HUES48 (cell line): ENCODE measurements around the gene PLD6.
"Not testable (repeated sequence)": the region's sequence is repeated elsewhere in the genome, so short reads cannot be mapped to it uniquely, and the experiment has no call there.

Experiments used
- H3K27ac ChIP-seq: one replicate; pipeline ENCODE4 v1.7.0; 2013; ENCODE audit warnings: low read depth, low read length, inconsistent platforms
- H3K27me3 ChIP-seq: 2 replicates; pipeline ENCODE4 v1.6.1; 2013; ENCODE audit warnings: mild to moderate bottlenecking, low read length; ENCODE audit not compliant: control insufficient read depth, insufficient read depth
- H3K36me3 ChIP-seq: 2 replicates; pipeline ENCODE4 v1.6.1; 2013; ENCODE audit warnings: low read length; ENCODE audit not compliant: control insufficient read depth, insufficient read depth
- H3K4me1 ChIP-seq: 2 replicates; pipeline ENCODE4 v1.6.1; 2013; ENCODE audit warnings: mild to moderate bottlenecking, low read length; ENCODE audit not compliant: control insufficient read depth, insufficient read depth
- H3K4me3 ChIP-seq: 2 replicates; pipeline ENCODE4 v1.5.1; 2013; ENCODE audit warnings: mild to moderate bottlenecking, low read depth, low read length
- H3K9ac ChIP-seq: 2 replicates; pipeline ENCODE4 v1.6.1; 2013; ENCODE audit warnings: mild to moderate bottlenecking, low read depth, low read length, moderate library complexity
- H3K9me3 ChIP-seq: 2 replicates; pipeline ENCODE4 v1.6.1; 2013; ENCODE audit warnings: low read length; ENCODE audit not compliant: control insufficient read depth, insufficient read depth

PLD6 gene

DNA sequence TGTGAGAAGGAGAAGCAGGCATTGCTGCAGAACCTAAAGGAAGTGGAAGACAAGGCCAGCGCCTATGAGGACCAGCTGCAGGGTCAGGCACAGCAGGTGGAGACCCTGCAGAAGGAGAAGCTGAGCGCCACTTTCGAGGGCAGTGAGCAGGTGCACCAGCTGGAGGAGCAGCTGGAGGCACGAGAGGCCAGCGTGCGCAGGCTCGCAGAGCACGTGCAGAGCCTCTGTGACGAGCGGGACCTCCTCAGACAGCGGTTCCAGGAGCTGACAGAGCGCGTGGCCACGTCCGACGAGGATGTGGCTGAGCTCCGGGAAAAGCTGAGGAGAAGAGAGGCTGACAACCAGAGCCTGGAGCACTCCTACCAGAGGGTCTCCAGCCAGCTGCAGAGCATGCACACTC lies 41.5 kb downstream of the PLD6 start:
- no peak overlapping the region for H3K4me3 ChIP-seq
- H3K27ac ChIP-seq, result no peak overlapping the region
- H3K36me3 ChIP-seq, result peaks cover 72% of the 10 kb centered on the region

DNA sequence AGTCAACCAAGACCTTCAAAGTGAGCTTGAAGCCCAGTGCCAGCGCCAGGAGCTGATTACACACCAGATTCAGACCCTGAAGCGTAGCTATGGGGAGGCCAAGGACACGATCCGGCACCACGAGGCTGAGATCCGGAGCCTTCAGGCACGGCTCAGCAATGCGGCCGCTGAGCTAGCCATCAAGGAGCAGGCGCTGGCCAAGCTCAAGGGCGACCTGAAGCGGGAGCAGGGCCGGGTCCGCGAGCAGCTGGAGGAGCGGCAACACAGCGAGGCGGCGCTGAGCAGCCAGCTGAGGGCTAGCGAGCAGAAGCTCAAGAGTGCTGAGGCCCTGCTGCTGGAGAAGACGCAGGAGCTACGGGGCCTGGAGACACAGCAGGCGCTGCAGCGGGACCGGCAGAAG lies 42.0 kb downstream of the PLD6 start:
- peaks cover 78% of the 10 kb centered on the region for H3K36me3 ChIP-seq
- H3K4me3 ChIP-seq, result no peak overlapping the region
- H3K4me1 ChIP-seq, result no peaks in the 10 kb centered on the region
- H3K9me3 ChIP-seq, result no peaks in the 10 kb centered on the region
- H3K27ac ChIP-seq, result no peak overlapping the region
- no peak overlapping the region for H3K9ac ChIP-seq
- no peaks in the 10 kb centered on the region for H3K27me3 ChIP-seq

More for the DNA sequence above, 41.5 kb downstream of the PLD6 start:
- Histone ChIP-seq H3K4me1 (no peaks in the 10 kb centered on the region), H3K9me3 (no peaks in the 10 kb centered on the region), H3K27me3 (no peaks in the 10 kb centered on the region), H3K9ac (no peak overlapping the region)

DNA sequence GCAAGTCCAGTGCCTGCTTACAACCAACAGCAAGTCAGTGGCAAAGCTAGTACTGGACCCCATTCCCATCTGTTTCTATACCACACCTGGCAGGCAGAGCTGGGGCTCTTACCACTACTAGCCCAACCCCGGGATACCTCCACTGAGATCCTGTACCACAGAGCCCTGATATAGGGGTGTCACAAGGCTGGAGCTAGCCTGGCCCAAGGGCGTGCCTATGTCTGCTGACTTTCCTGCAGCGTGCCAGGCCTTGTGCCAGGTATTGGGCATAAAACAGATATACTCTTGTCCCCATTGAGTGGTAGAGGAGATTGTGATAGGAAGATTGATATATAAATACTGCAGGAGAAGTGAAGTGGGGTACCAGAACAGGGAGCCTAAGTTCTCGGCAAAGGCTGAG lies 44.4 kb downstream of the PLD6 start:
- Histone ChIP-seq H3K9ac (no peak overlapping the region), H3K27ac (no peak overlapping the region), H3K27me3 (no peaks in the 10 kb centered on the region), H3K9me3 (no peaks in the 10 kb centered on the region), H3K4me1 (no peaks in the 10 kb centered on the region), H3K36me3 (peaks cover 83% of the 10 kb centered on the region), H3K4me3 (no peak overlapping the region)

DNA sequence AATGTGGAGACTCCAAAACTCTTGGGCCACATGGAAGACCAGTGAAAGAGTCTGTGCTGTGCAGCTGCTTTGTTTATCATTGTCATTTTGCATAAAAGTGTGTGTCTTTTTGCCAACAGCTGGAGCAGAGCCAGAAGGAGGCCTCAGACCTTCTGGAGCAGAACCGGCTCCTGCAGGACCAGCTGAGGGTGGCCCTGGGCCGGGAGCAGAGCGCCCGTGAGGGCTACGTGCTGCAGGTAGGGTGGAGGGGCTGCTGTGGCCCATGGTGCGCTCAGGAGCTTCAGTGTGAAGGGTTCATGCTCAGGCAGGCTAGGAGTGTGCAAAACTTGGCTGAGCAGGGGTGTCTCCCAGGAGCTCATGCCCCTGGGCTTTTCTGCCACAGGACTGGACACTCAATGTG lies 45.0 kb downstream of the PLD6 start:
- no peak overlapping the region for H3K4me3 ChIP-seq
- no peaks in the 10 kb centered on the region for H3K27me3 ChIP-seq
- no peak overlapping the region for H3K27ac ChIP-seq
- no peaks in the 10 kb centered on the region for H3K9me3 ChIP-seq
- H3K36me3 ChIP-seq, result peaks cover 83% of the 10 kb centered on the region
- H3K4me1 ChIP-seq, result no peaks in the 10 kb centered on the region
- no peak overlapping the region for H3K9ac ChIP-seq

DNA sequence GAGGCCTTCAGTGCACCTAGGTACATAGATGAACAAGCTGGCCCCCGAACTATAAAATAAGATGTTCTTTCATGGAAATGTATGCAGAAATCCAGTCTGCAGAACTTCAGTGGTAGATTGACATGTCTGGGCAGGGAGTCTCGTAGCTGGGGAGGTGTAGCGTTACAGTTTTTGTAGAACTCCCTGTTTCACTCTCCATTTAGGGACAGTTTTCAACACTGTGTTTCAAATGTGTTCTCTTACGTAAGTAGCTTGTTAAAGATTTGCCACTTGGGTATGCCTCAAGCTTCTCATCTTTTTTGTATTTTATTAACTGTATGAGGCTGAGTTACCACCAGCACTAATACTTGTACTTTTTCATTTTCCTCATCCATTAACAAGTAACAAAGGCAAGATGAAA lies 46.6 kb downstream of the PLD6 start:
- Histone ChIP-seq H3K9me3 (no peaks in the 10 kb centered on the region), H3K27me3 (no peaks in the 10 kb centered on the region), H3K4me1 (no peaks in the 10 kb centered on the region), H3K27ac (no peak overlapping the region), H3K4me3 (no peak overlapping the region), H3K36me3 (peaks cover 83% of the 10 kb centered on the region), H3K9ac (no peak overlapping the region)

DNA sequence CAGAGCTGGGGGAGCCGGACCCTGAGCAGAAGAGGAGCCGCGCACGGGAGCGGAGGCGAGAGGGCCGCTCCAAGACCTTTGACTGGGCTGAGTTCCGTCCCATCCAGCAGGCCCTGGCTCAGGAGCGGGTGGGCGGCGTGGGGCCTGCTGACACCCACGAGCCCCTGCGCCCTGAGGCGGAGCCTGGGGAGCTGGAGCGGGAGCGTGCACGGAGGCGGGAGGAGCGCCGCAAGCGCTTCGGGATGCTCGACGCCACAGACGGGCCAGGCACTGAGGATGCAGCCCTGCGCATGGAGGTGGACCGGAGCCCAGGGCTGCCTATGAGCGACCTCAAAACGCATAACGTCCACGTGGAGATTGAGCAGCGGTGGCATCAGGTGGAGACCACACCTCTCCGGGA lies 47.6 kb downstream of the PLD6 start:
- H3K4me3 ChIP-seq, H3K27ac ChIP-seq, H3K27me3 ChIP-seq, H3K9me3 ChIP-seq, H3K4me1 ChIP-seq, H3K9ac ChIP-seq: not testable (repeated sequence)
- H3K36me3 ChIP-seq, result peaks cover 86% of the 10 kb centered on the region

DNA sequence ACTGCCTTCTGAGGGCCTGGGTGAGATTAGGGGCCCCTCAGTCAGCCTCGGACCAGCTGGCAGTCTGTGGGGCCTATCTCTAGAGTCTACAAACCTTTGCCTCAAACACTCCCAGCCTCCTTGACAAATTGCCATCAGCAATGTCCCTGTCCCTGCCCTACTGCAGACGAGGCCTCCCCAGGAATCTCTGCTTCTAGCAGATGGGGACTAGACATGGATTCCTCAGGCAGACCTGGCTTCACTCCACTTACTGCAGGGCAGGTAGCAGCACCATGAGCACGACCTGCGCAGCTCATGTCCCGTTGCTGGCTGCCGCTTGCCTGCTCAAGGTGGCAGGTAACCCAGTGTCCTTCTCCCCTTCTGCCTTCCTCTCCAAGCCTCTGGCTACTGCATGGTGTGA lies 49.1 kb downstream of the PLD6 start:
- H3K36me3 ChIP-seq, result peaks cover 83% of the 10 kb centered on the region
- H3K27me3 ChIP-seq, result no peaks in the 10 kb centered on the region
- no peaks in the 10 kb centered on the region for H3K9me3 ChIP-seq
- no peaks in the 10 kb centered on the region for H3K4me1 ChIP-seq
- H3K4me3 ChIP-seq, result no peak overlapping the region
- no peak overlapping the region for H3K27ac ChIP-seq
- H3K9ac ChIP-seq, result no peak overlapping the region

DNA sequence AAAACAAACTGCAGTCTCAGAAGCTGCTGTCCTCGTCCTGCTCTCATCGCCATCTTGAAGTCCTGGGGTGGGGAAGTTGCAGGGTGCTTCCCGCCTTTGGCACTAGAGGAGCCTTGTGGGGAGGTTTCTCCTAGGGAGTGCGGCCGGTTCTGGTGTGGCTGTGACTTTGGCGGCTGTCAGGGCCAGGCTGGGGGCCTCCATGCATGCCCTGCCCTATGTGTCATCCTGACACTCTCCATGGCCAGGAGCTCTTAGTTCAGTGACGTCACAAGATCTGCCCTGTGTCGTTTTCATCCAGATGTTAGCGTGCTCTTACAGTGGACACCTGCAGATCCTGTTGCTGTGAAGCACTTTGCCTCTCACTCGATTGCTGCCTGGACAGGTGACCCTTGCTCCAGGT lies 49.6 kb downstream of the PLD6 start:
- Histone ChIP-seq H3K27me3 (no peaks in the 10 kb centered on the region), H3K4me3 (no peak overlapping the region), H3K9me3 (no peaks in the 10 kb centered on the region), H3K27ac (no peak overlapping the region), H3K4me1 (no peaks in the 10 kb centered on the region), H3K9ac (no peak overlapping the region), H3K36me3 (peaks cover 83% of the 10 kb centered on the region)

DNA sequence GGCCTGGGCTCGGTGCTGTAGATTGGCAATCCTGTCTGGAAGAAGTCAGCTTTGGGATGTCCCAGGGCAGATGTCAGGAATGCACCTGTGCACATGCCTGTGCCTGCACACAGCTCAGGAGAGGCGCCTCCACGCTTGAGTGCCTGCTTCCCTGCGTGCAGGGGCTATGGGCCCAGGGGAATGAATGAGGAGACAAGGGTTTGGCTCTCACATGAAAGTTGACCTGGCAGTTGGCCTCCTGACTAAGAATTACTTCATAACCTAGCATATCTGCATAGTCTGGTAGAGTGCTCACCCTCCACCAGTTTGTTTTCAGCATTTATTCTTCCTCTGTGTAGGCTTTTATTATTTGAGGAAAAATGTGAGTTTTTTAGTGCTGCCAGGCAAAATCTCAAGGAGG lies 50.0 kb downstream of the PLD6 start:
- Histone ChIP-seq H3K27me3 (no peaks in the 10 kb centered on the region), H3K9ac (no peak overlapping the region), H3K36me3 (peaks cover 83% of the 10 kb centered on the region), H3K9me3 (no peaks in the 10 kb centered on the region), H3K4me3 (no peak overlapping the region), H3K27ac (no peak overlapping the region), H3K4me1 (no peaks in the 10 kb centered on the region)

DNA sequence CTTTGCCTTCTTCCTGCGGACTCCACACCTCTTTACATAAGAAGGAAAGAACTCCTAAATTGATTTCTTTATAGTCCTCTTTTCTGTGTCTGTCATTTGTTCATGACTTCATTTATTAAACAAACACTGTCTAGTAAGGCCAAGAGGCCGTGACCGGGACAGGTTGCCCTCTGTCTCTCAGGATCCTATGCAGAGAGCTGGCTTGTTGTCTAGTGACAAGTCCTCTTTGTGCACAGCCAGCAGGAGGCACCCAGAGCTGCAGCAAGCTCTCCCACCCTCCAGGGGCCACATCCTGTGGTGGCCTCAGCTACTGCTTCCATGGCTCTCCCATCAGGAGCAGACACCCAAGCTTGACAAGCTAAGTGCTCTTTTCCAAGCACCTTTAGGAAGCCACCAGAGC lies 50.6 kb downstream of the PLD6 start:
- Histone ChIP-seq H3K9me3 (no peaks in the 10 kb centered on the region), H3K4me3 (no peak overlapping the region), H3K36me3 (peaks cover 82% of the 10 kb centered on the region), H3K9ac (no peak overlapping the region), H3K27ac (no peak overlapping the region), H3K27me3 (no peaks in the 10 kb centered on the region), H3K4me1 (no peaks in the 10 kb centered on the region)

DNA sequence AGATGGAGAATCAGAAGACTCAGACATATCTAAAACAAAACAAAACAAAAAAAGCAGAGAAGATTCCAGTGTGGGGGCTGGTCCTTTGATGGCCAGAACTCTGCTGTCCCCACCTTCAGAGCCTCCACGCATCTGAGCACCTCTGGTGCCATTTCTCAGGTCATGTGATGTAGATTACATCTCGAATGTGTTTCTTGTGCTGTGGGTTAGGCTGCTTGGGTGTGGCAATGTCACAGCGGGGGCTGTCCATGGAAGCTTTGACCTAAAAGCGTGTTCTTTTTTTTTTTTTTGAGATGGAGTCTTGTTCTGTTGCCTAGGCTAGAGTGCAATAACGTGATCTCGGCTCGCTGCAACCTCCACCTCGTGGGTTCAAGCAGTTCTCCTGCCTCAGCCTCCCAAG lies 51.2 kb downstream of the PLD6 start:
- no peaks in the 10 kb centered on the region for H3K4me1 ChIP-seq

DNA sequence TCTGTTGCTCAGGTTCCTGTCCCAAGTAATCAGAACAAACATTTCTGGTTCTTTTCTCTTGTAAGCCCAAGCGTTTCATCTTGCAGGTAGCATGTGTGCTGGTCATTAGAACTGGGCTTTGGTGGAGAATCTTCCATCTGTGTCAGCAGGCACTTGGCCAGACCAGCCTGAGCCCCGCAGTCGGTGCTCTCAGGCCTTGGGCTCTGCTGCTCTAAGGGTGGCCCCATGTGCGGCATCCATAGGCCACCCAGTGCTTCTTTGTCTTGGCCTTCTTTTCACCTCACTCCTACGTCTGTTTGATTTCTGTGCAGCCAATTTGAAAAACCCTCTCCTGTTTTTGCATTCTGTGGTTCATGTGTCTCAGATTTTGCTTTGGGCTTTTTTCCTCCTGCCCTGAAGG lies 51.6 kb downstream of the PLD6 start:
- H3K9me3 ChIP-seq, result no peaks in the 10 kb centered on the region
- H3K9ac ChIP-seq, result no peak overlapping the region
- H3K36me3 ChIP-seq, result peaks cover 82% of the 10 kb centered on the region
- H3K4me3 ChIP-seq, result no peak overlapping the region
- H3K4me1 ChIP-seq, result no peaks in the 10 kb centered on the region
- H3K27ac ChIP-seq, result no peak overlapping the region
- H3K27me3 ChIP-seq, result no peaks in the 10 kb centered on the region

More for the DNA sequence above, 51.2 kb downstream of the PLD6 start:
- Histone ChIP-seq H3K27ac (no peak overlapping the region), H3K9ac (no peak overlapping the region), H3K4me3 (no peak overlapping the region), H3K9me3 (no peaks in the 10 kb centered on the region), H3K36me3 (peaks cover 83% of the 10 kb centered on the region), H3K27me3 (no peaks in the 10 kb centered on the region)
